Activated CD8-positive, alpha-beta T cell treated with anti-CD3 and anti-CD28 coated beads for 36 hours (primary cell): ENCODE measurements around the gene ATOH7. TPM values are rescaled to one million over a fixed set of nuclear protein-coding genes. Genes with fewer than 3 reads are reported as not detected.

Experiments used
- ATAC-seq: fragments of 200-7000 bp; cut with Tn5 transposase; one replicate; pipeline ENCODE4 v1.10.0; 2021; ENCODE audit warnings: mild to moderate bottlenecking, moderate library complexity
- CTCF ChIA-PET: fragments of 350-600 bp; sonication (Branson Sonifier 250); formaldehyde crosslinking; loops from one replicate; lab custom pipeline; 2021; ENCODE audit warnings: antibody characterized with exemption; lab: Charles Lee
- POLR2A ChIA-PET: fragments of 350-600 bp; sonication (Branson Sonifier 250); formaldehyde crosslinking; loops from one replicate; lab custom pipeline; 2021; ENCODE audit warnings: antibody characterized with exemption; lab: Charles Lee
- DNase-seq: peaks from one replicate; pipeline ENCODE4 v3.0.0-alpha.2; 2020
- H3K27ac Mint-ChIP-seq: one replicate; pipeline ENCODE4 v1.8.0; 2021; ENCODE audit warnings: mild to moderate bottlenecking, mixed read lengths
- H3K27me3 Mint-ChIP-seq: one replicate; pipeline ENCODE4 v1.8.0; 2021; ENCODE audit warnings: mixed read lengths
- H3K36me3 Mint-ChIP-seq: one replicate; pipeline ENCODE4 v1.8.0; 2021; ENCODE audit warnings: low read depth, mixed read lengths
- H3K4me1 Mint-ChIP-seq: one replicate; pipeline ENCODE4 v1.8.0; 2021; ENCODE audit warnings: low read depth, mixed read lengths
- H3K4me3 Mint-ChIP-seq: one replicate; pipeline ENCODE4 v1.8.0; 2021; ENCODE audit warnings: mild to moderate bottlenecking, moderate library complexity, mixed read lengths
- H3K9me3 Mint-ChIP-seq: one replicate; pipeline ENCODE4 v1.8.0; 2021; ENCODE audit warnings: mixed read lengths
- intact Hi-C: fragments of 100-400 bp; cut with micrococcal nuclease; formaldehyde crosslinking; loops from one replicate; pipeline ENCODE4 v1.10.0; 2022
- total RNA-seq, 2 experiments: library from RNA; stranded (reverse); gene quantifications; one replicate each; pipeline ENCODE4 v1.2.3, GENCODE V29; 2021
- TF ChIP-seq, protein P1 (sequence below): fragments of 200-600 bp; IDR thresholded peaks from one replicate; pipeline ENCODE4 v1.8.0; 2022; ENCODE audit warnings: antibody characterized with exemption, mild to moderate bottlenecking

The ATOH7 gene
- total RNA-seq, 2 experiments from 2014 or later: not detected

DNA sequence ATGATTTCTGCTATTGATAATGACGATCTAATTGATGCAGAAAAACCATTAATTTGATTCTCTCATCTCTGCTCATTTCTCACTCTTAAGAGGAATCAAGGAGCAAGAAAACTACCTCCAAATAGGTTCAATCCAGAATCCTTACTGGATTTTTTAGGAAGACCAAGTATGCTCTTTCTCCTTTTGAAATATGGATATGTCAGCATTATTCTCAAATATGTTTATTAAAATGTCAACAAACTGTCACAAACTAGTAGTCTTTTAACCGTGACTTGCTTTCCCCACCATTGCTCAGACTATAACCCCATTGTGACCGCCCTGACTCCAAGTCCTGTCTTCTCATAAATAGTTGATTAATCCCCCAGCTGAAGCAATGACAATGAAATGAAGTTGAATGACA lies 1.1 kb upstream of the ATOH7 start:
- intact Hi-C loops: loop anchor here (5.0 kb wide), 1 partner anchor 114 kb away; no protein-coding TSS in a partner anchor
- DNase-seq: no peak
- TF ChIP-seq, protein P1, sequence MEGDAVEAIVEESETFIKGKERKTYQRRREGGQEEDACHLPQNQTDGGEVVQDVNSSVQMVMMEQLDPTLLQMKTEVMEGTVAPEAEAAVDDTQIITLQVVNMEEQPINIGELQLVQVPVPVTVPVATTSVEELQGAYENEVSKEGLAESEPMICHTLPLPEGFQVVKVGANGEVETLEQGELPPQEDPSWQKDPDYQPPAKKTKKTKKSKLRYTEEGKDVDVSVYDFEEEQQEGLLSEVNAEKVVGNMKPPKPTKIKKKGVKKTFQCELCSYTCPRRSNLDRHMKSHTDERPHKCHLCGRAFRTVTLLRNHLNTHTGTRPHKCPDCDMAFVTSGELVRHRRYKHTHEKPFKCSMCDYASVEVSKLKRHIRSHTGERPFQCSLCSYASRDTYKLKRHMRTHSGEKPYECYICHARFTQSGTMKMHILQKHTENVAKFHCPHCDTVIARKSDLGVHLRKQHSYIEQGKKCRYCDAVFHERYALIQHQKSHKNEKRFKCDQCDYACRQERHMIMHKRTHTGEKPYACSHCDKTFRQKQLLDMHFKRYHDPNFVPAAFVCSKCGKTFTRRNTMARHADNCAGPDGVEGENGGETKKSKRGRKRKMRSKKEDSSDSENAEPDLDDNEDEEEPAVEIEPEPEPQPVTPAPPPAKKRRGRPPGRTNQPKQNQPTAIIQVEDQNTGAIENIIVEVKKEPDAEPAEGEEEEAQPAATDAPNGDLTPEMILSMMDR: no peak
- no peak for ATAC-seq
- Mint-ChIP-seq H3K27ac (no peak overlapping the region), H3K9me3 (no peaks in the 10 kb centered on the region), H3K27me3 (peaks cover 32% of the 10 kb centered on the region), H3K4me3 (no peak overlapping the region), H3K4me1 (peaks cover 7% of the 10 kb centered on the region), H3K36me3 (no peaks in the 10 kb centered on the region)
- ChIA-PET POLR2A (no interaction called here), CTCF (no interaction called here)

DNA sequence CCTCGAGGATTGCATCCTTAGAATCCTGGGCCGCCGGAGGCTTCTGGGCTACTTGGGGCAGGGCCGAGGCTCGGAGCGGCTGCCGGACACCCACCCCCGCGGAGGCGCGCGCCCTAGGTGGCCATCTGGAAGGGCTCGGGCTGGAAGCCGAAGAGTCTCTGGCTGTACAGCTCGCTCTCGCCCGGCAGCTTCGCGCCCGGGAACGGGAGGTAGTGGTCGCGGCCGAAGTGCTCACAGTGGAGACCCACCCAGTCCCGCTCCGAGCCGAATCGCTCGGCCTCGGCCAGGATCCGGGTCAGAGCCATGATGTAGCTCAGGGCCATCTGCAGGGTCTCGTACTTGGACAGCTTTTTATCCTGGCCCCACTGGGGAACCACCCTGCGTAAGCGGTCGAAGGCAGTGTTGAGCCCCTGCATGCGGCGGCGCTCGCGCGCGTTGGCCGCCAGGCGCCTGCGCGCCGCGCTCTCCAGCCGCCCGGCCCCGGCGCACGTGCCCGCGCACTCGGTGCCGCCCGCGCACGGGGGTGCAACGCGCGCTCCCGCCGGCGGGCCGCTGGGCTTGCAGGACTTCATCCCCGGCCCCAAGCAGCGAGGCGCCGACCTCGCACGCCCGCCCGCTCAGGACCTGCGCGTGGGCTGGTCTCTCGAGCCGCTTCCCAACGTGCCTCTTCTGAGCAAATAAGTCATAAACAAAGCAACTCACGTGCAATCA lies 652 bp downstream of the ATOH7 start:
- intact Hi-C loops: loop anchor here (5.0 kb wide), 1 partner anchor 116 kb away; no protein-coding TSS in a partner anchor
- Mint-ChIP-seq H3K9me3 (no peaks in the 10 kb centered on the region), H3K36me3 (no peaks in the 10 kb centered on the region), H3K4me3 (peak overlapping the region; percentile 73), H3K27ac (no peak overlapping the region), H3K4me1 (peaks cover 7% of the 10 kb centered on the region), H3K27me3 (peaks cover 37% of the 10 kb centered on the region)
- ATAC-seq (peak; percentile 93), DNase-seq (peak; percentile 54)
- ChIA-PET POLR2A (interaction anchor here (0.6 to 1.3 kb wide), 3 partner anchors 53 to 101 kb away, joined by 3 to 4 read pairs (median 3); partner anchors contain the start of genes HNRNPH3 and PBLD), CTCF (interaction anchor here (0.9 to 2.6 kb wide), 7 partner anchors 18 to 117 kb away, joined by 3 to 8 read pairs (median 6); no protein-coding TSS in a partner anchor)
- TF ChIP-seq, protein P1: no peak

DNA sequence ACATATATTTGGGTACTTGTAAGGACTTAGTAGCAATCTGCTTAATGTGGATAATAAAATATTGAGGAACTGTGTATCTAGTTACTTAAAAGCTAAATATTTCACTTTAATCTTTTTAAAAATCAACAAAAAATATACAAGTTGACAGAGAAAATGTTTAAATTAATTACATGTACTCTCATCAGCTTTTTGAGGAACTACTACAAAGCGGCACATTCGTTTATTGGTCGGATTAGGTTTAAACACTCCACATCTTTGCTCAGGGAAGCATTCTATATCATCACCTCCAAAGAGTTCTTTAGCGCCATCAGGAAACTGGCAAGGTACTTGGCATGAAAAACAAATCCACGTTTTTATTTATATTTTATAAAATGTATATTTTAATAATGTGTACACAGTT lies 1.6 kb downstream of the ATOH7 start:
- TF ChIP-seq, protein P1: no peak
- POLR2A ChIA-PET: interaction anchor here (1.3 kb wide), 1 partner anchor 98 kb away, joined by 3 read pairs; no protein-coding TSS in a partner anchor
- intact Hi-C loops: loop anchor here (5.0 kb wide), 1 partner anchor 117 kb away; no protein-coding TSS in a partner anchor
- Mint-ChIP-seq H3K4me3 (no peak overlapping the region), H3K36me3 (no peaks in the 10 kb centered on the region), H3K27me3 (peaks cover 37% of the 10 kb centered on the region), H3K9me3 (no peaks in the 10 kb centered on the region), H3K27ac (no peak overlapping the region), H3K4me1 (peaks cover 7% of the 10 kb centered on the region)
- DNase-seq (no peak), ATAC-seq (no peak)
- CTCF ChIA-PET: interaction anchor here (0.8 to 2.6 kb wide), 5 partner anchors 10 to 118 kb away, joined by 3 to 8 read pairs (median 7); no protein-coding TSS in a partner anchor

DNA sequence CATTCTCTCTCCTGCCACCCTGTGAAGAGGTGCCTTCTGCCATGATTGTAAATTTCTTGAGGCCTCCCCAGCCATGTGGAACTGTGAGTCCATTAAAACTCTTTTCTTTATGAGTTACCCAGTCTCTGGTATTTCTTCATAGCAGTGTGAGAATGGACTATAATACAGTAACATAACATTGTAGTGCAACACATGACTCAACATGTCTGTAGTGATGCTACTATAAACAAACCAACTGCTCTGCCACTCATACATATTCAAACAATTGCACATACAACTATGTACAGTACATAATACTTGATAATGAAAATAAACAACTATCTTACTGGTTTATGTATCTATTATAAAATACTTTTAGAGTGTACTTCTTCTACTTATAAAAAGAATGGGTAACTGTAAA lies 7.1 kb downstream of the ATOH7 start:
- CTCF ChIA-PET: interaction anchor here (4.5 kb wide), 1 partner anchor 12 kb away, joined by 19 read pairs; no protein-coding TSS in a partner anchor
- DNase-seq (no peak), ATAC-seq (no peak)
- Mint-ChIP-seq H3K4me1 (no peaks in the 10 kb centered on the region), H3K4me3 (no peak overlapping the region), H3K27ac (no peak overlapping the region), H3K9me3 (no peaks in the 10 kb centered on the region), H3K36me3 (no peaks in the 10 kb centered on the region), H3K27me3 (peaks cover 12% of the 10 kb centered on the region)
- intact Hi-C loops: no loop called here
- TF ChIP-seq, protein P1: no peak
- POLR2A ChIA-PET: interaction anchor here (1.6 kb wide), 1 partner anchor 15 kb away, joined by 4 read pairs; no protein-coding TSS in a partner anchor
